Stimulated activated naive CD4-positive, alpha-beta T cell treated with Interleukin-2 at 50 U/mL for 16 hours (primary cell): Measurements from ENCODE around the gene PNKD.
"Not testable (repeated sequence)": the region's sequence is repeated elsewhere in the genome, so short reads cannot be mapped to it uniquely, and the experiment has no call there.

Source experiments
- DNase-seq: peaks from one replicate; lab custom pipeline; 2025; lab: John Stamatoyannopoulos, UW

The PNKD gene

GRCh38 chr2:218292048-218293014 is 22.0 kb downstream of the PNKD start, which contains the start of gene TMBIM1:
TSS of gene TMBIM1 (minus strand) at chr2:218292503. CDS start at chr2:218282141, 10,362 bp downstream.
- DNase-seq: peak; percentile 64

- DNase-seq: no peak
These were observed 23.6 kb downstream of the PNKD start for GRCh38 chr2:218293715-218294429.

GRCh38 chr2:218294430-218295022 is 24.2 kb downstream of the PNKD start:
- DNase-seq: no peak

- DNase-seq: no peak
These were observed 24.7 kb downstream of the PNKD start for GRCh38 chr2:218295029-218295428.

- no peak for DNase-seq
These were observed 25.9 kb downstream of the PNKD start for GRCh38 chr2:218296200-218296599.

- DNase-seq: no peak
These were observed 26.5 kb downstream of the PNKD start for GRCh38 chr2:218296847-218297246.

GRCh38 chr2:218298314-218298875 is 28.1 kb downstream of the PNKD start:
- DNase-seq: no peak

- no peak for DNase-seq
These were observed 29.8 kb downstream of the PNKD start for GRCh38 chr2:218300141-218300540.

GRCh38 chr2:218301176-218301819 is 31.0 kb downstream of the PNKD start:
- peak; percentile 80 for DNase-seq

GRCh38 chr2:218305383-218305782 is 35.1 kb downstream of the PNKD start:
- no peak for DNase-seq

GRCh38 chr2:218306184-218306920 is 36.0 kb downstream of the PNKD start:
- no peak for DNase-seq

- DNase-seq: no peak
These were observed 37.2 kb downstream of the PNKD start for GRCh38 chr2:218307415-218308090.

GRCh38 chr2:218310853-218311540 is 40.7 kb downstream of the PNKD start:
- DNase-seq: no peak

- DNase-seq: not testable (repeated sequence)
These were observed 41.4 kb downstream of the PNKD start for GRCh38 chr2:218311541-218312266.

GRCh38 chr2:218312267-218312756 is 42.0 kb downstream of the PNKD start:
- DNase-seq: no peak

GRCh38 chr2:218313356-218313755 is 43.0 kb downstream of the PNKD start:
- no peak for DNase-seq

GRCh38 chr2:218314764-218315163 is 44.4 kb downstream of the PNKD start:
- not testable (repeated sequence) for DNase-seq

GRCh38 chr2:218315397-218315796 is 45.1 kb downstream of the PNKD start:
- DNase-seq: no peak

- no peak for DNase-seq
These were observed 46.9 kb downstream of the PNKD start for GRCh38 chr2:218317303-218317630.
